GM08714 (cell line): ENCODE results near the gene OR2A5.
"Not testable (repeated sequence)": the region's sequence is repeated elsewhere in the genome, so short reads cannot be mapped to it uniquely, and the experiment has no call there.

Source experiments
- H3K4me3 ChIP-seq: fragments of 200-500 bp; sonication (Bioruptor generic); 2 replicates; pipeline ENCODE4 v1.5.1; 2014; ENCODE audit warnings: mild to moderate bottlenecking, low read length, inconsistent platforms
- ZNF274 ChIP-seq: IDR thresholded peaks from 2 replicates; pipeline ENCODE4 v1.6.1; 2012; ENCODE audit warnings: mild to moderate bottlenecking, low read depth, low read length

The OR2A5 gene

DNA sequence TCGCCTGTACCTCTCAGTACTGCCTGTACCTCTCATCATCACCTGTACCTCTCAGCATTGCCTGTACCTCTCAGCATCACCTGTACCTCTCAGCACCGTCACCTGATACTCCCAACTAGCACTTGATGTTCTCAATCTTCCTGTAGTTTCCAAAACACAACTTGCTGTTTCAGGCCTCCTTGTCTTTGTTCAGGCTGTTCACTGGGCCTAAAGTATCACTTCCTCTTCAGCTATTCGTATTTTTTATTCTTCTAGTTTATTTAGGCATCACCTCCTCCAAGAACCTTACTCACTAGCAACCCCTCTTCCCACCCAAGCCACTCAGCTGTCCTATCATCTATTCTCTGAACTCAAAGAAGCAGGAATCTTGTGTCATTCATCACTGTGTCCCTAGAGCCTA, 24.5 kb upstream of the OR2A5 start:
- no peak overlapping the region for H3K4me3 ChIP-seq
- TF ChIP-seq ZNF274, result no peak

DNA sequence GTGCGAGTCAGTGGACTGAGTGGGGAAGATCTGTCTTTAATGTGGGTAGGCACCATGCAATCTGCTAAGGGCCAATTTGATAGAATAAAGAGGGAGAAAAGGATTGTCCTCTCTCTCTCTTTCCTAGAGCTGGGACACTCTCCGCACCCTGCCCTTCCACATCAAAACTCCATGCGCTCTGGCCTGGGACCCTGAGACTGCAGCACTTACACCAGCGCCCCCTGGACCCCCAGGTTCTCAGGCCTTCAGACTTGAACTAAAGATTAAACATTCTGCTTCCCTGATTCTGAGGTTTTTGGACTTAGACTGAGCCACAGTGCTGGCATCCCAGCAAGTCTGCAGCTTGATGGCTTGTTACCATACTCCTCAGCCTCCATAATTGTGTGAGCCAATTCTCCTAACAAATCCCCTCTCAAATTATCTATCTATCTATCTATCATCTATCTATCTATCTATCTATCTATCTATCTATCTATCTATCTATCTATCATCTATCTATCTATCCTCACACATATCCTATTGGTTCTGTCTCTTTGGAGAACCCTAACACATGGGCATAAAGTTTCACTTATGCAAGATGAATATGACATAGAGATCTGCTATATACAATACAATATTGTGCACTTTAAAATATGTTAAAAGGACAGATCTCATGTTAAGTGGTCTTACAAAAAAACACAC, 22.4 kb upstream of the OR2A5 start:
- TF ChIP-seq ZNF274, result no peak
- H3K4me3 ChIP-seq, result no peak overlapping the region

DNA sequence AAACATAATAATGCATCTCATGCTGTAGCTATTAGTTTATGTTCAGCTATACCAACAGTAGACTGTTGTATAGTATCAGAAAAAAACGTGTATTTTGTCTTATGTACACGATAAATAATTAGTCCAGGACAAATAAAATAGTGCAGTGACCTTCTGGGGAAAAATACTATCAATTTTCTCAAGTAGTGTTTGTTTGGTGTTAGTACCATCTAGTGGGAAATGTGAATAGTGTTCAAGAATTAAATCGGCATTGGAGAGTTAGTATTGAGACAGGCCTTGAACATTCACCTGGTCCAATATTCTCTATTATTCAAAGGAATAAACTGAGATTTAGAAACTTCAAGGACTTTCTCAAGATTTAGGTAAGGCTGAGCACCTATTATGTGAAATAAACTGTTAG, 21.7 kb upstream of the OR2A5 start:
- H3K4me3 ChIP-seq, result no peak overlapping the region
- TF ChIP-seq ZNF274, result no peak

DNA sequence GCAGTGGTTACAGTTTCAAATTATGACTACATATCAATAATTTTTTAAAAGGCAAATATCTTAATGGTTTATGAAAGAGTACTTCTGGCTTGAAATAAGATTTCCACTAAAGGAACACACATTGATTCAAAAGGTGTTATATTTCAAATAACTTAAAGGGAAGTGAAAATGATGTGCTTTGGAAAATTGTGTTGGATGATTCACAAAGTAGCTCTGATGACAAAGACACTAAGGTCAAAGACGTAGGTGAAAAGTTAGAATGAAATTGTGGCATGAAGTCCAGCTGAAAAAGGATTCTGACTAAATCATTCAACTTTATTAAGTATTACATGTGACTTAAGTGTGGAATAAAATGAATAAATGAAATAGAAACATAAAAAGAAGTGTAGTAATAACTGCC, 20.8 kb upstream of the OR2A5 start:
- no peak for TF ChIP-seq ZNF274
- H3K4me3 ChIP-seq, result no peak overlapping the region

DNA sequence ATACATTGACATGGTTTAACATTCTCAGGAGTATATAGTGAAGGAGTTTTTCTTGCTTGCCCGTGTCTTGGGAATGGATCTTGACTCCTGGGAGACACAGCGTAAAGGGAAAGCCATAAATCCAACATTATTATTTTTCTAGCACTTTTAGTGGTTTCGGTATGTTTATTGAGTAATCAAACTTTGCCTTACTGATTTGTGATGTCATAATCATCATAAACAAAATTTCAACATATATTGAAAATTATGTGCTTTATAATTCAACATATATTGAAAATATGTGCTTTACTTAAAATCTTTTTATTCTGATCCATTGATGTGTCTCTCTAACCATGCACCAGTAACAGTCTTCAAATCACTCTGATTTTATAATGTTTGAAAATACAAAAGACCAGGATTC, 20.2 kb upstream of the OR2A5 start:
- TF ChIP-seq ZNF274, result no peak
- no peak overlapping the region for H3K4me3 ChIP-seq

DNA sequence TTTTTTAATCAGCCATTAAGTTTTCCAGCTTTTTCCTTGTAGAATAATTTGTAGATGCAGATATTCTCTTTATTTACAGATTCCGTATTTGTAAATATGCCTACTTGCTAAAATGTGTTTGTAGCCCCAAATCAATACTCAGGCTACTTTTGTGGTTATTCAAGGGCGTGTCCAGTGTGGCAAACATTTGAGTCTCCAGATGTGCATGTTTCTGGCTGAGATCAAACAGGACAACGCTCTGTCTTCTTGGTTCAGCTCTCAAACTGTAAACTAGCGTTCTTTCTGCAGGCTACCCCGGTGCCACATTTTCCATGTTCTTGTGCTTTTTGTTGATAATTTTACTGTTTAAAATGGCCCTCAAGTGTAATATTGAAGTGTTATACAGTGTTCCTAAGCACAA, 16.2 kb upstream of the OR2A5 start:
- no peak for TF ChIP-seq ZNF274
- H3K4me3 ChIP-seq, result no peak overlapping the region

DNA sequence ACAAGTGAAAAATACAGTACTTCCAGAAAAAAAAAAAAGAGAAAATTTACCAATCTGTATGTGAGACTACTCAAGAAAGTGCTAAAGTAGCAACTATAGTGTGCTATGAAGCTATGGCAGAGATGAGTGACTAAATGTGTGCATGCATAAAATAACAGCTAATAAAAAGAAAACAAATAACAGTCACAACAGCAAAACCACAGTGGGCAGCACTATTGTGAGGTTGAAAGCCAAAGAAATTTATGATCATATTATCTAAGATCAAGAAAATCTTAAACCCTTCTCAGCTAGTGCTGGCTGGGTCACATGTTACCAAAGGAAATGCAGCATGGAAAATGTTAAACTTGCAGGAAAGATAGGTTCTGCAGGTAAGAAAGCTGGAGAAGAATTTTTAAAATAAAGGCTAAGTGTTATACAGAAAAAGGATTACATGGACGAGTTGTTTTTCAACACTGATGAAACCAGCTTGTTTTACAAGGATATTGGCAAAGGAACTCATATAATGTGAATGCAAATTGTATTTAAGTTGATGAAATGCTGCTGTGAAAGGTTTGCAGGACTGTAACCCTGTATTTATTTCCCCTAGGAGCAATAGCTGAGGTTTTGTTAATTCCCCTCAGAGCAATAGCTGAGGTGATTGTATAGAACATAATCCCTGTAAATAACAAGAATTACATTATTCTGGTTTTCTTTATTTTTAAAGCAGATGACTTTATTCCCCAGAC, 15.6 kb upstream of the OR2A5 start:
- no peak overlapping the region for H3K4me3 ChIP-seq
- TF ChIP-seq ZNF274, result no peak

DNA sequence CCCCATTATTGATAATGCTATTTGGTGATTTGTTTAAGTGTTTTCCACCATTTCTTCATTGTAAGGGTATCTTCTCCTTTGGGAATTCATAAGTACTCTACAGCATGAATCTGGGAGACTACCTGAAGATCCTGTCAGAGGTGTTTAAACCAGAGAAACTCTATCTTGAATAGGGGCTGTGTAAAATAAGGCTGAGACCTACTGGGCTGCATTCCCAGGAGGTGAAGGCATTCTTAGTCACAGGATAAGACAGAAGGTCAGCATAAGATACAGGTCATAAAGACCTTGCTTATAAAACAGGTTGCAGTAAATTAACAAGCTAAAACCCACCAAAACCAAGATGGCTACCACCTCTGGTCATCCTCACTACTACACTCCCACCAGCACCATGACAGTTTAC, 13.4 kb upstream of the OR2A5 start:
- TF ChIP-seq ZNF274, result no peak
- no peak overlapping the region for H3K4me3 ChIP-seq

DNA sequence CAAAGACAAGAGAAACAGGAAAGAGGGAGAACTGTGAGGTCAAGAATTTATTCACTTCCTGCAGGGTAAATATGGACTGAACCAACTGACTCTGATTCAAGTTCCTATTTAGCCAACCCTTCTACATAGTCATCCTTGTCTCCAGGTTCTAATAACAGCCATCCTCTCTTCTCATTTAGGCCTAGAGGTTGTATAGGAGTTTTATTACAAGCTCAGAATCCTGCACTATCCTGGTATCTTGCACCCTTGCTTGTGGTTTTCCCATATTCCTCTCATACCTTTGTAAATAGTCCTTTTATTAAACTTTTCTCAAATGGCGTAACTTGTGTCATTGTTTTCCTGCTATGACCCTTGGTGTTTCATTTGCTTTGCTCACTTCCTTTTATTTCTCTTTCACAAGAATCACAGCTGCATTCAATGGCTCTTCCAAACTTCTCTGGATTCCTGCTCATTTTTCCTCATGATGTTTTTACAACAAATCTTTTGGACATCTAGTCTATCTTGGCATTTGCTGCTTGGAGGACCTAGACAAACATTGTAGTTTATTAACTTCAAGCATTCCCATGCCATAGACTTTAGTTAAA, 12.4 kb upstream of the OR2A5 start:
- no peak overlapping the region for H3K4me3 ChIP-seq
- TF ChIP-seq ZNF274, result no peak

DNA sequence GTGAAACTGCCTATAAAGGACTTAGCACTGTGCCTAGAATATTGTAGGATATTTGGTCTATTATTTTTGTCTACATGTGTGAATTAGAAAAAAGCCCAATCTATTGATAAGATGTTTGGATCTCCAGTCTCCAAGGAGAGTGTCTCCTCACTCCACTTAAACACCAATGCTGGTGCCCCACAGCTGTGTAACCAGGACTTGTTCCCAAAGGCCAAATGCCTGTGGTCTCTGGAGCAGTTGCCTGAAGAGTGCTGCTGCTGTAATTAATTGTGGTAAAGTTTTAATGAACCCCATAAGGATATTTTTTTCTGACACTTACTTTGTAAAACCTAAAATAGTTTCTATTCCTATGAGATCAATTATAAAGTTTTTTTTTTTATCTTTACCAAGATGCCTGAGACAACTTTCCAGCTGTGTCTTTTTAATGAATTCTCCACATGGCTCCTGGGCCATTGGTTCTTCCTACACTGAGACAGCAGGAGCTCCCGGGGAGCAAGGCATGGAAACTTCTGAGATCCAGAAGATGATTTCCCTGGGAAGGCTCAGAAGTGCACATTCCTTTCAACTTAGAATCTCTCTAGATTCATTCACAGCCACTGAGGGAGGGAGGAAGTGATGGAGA, 11.2 kb upstream of the OR2A5 start:
- TF ChIP-seq ZNF274, result no peak
- H3K4me3 ChIP-seq, result no peak overlapping the region

DNA sequence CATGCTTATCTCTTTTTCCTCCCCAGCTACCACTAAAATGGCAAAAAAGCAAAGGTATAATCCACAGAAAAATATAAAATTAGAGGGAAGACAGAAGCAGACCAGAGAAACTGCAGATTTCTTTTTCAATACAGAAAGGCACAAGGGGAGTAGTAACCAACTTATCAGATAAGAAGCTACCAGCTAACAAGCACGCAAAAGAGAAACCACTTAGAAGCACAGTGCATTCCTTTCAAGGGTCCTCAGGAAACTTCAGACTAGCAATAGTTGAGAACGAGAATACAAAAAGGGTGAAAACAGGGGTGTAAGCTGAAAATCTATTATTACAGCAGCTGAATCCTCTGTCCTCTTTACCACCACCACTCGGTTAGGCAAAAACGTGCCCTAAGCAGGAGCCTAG, 9.9 kb upstream of the OR2A5 start:
- no peak for TF ChIP-seq ZNF274
- no peak overlapping the region for H3K4me3 ChIP-seq

DNA sequence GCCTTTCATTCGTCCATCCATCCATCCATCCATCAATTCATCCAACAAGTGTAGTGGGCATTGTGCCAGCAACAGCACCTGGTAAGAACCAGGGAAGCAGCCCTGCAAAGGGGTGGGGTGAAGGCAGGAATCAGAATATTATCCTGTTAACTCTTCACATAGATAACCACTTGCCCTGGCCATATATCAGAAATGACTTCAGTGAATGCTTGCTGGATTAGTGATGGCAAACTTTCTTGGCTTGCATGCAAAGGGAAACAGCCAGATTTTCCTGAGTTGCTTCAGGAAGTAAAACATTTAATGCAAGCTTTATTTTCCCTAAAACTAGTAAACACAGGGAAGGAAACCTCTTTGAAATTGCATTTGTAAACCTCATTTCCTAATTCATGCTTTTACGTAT, 743 bp downstream of the OR2A5 start:
- no peak overlapping the region for H3K4me3 ChIP-seq
- TF ChIP-seq ZNF274, result no peak

DNA sequence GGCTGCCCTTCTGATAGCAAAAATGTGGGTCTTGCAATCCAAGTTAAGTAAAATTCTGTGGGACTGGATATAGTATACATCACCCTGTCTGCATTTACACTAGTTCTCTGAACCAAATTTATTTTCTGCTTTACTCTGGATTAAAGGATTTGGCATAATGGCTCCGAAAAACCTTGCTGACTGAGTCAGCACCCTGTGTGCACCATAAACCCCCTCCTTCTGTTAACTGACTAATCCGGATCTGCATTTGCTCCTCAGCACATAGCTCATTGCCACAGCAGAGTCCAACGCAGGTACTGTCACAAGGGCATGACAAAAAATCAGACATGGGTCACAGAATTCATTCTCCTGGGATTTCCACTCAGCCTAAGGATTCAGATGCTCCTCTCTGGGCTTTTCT, 1.3 kb downstream of the OR2A5 start:
- no peak overlapping the region for H3K4me3 ChIP-seq
- TF ChIP-seq ZNF274, result no peak

DNA sequence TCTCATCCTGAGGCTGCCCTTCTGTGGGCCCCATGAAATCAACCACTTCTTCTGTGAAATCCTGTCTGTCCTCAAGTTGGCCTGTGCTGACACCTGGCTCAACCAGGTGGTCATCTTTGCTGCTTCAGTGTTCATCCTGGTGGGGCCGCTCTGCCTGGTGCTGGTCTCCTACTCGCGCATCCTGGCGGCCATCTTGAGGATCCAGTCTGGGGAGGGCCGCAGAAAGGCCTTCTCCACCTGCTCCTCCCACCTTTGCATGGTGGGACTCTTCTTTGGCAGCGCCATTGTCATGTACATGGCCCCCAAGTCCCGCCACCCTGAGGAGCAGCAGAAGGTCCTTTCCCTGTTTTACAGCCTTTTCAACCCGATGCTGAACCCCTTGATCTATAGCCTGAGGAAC, 2.1 kb downstream of the OR2A5 start:
- not testable (repeated sequence) for H3K4me3 ChIP-seq

DNA sequence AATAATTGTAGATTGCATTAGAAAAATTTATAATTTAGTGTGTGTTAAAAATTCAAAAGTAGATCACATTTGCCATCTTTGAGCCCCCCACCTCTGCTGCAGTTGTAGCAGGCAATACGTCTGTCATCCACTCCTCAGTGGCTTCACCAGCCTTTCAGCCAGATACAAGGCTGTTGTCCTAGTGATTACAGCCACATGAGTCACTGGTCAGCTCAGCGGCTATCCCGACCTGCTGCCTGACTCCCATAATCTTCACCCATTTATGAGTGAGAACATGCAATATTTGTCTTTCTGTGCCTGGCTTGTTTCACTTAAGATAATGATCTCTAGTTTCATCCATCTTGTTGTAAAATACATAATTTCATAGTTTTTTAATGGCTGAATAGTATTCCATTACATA, 9.2 kb downstream of the OR2A5 start:
- TF ChIP-seq ZNF274, result no peak

More for the DNA sequence above, 9.2 kb downstream of the OR2A5 start:
- no peak overlapping the region for H3K4me3 ChIP-seq
